GM21367 (cell line): ENCODE data around the gene LRMDA.

Experiments
- ATAC-seq: cut with Tn5 transposase; IDR thresholded peaks from one replicate; pipeline ENCODE4 v1.9.1; 2021; ENCODE audit not compliant: unreplicated experiment

The LRMDA gene

DNA sequence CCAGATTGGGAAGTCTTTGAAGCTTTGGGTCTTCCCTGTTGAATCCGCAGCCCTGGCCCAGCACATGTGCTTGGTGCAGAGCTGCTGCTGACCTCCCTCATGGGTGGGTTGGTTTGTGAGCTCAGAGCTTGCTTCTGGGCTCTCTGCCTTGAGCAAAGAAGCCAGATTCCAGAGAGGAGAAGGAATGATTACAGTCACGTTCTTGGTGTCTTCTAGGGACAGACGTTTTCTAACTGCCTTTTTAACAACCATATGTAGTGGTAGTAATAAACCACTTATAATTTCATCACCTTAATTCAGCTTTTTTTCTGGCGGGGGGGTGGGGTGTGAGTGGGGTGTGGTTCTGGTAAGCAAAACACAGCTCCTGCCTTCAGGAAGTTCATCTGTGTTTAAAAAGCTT is 39.5 kb downstream of the LRMDA start:
- ATAC-seq = no peak

DNA sequence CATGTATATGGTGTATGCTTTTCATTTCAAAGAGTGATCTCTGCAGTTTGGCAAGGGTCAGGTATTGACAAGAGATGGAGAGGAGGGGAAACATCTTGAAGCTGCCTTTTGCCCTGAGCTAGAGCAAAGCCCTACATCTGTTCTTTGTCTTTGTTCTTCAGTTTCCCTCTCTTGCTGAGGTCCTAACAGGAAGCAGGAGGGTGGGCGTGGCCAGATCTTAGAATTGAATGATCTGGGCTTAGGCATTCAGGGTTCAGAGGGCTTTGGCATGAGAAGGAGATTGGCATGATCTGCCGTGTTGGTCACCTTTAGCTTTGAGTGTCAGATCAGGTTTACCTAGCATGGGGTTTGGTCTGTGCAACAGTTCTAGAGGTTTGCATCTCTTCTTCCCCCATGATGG is 41.3 kb downstream of the LRMDA start:
- no peak for ATAC-seq

DNA sequence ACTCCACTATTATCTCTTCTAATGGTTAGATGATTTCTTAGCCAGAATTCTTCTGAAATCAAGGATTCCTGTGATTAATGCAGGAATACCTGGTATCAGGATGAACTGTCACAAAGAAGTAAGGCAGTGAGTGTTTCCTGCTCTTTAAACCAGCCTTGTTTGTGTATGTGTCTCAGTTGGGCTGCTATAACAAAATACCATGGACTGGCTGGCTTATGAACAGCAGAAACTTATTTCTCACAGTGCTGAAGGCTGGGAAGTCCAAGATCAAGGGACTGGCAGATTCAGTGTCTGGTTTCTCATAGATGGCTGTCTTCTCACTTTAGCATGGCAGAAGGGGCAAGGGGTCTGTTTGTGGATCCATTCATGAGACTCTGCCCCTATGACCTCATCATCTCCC is 42.7 kb downstream of the LRMDA start:
- no peak for ATAC-seq

DNA sequence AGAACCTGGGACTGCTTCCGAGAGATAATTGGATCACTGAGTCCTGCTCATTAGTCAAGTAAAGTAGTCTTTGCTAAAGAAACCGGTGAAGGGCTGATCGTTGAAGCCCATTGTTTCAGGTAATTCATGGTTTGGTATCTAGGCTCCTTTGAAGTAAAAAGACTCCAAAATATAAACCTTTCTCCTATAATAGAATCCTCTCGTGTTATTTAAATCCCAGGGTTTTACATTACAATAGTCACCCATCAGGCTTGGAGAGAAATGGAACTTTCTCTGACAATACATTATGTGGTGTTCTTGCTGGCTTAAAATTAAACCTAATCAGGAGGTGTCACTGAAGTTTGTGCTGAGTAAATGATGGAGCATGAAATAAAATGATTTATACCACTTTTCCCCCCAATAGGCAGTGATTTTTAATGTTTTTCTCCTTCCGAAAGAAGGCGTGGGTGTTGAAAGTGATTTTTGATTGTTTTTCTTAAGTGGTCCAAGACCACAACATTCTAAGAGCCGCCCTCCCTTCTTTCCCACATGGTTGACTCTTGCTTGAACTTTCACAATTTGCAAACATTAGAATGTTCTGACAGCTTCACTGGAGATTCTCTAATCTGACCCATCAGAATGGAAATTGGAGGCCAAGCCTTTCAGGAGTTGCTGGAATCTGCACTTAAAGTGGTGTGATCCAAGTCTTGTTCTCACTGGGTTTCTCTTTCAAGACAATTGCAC is 44.2 kb downstream of the LRMDA start:
- ATAC-seq = no peak

DNA sequence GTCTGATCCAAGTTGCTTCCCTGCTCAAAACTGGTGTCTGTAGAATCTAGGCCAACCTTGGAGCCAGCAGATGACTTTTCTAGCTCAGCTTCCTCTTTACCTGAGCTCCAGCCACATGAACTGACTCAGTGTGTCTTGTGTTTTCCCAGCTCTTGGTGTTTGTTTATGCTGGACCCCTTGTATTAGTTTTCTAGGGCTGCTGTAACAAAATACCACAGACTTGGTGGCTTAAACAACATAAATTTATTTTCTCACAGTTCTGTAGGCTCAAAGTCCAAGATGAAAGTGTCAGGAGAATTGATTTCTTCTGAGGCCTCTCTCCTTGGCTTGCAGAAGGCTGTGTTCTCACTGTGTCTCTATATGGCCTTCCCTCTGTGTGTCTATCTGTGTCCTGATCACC is 45.1 kb downstream of the LRMDA start:
- ATAC-seq = no peak

- ATAC-seq = no peak
Measured at GRCh38 chr10:75476985-75477384, 45.6 kb downstream of the LRMDA start.

DNA sequence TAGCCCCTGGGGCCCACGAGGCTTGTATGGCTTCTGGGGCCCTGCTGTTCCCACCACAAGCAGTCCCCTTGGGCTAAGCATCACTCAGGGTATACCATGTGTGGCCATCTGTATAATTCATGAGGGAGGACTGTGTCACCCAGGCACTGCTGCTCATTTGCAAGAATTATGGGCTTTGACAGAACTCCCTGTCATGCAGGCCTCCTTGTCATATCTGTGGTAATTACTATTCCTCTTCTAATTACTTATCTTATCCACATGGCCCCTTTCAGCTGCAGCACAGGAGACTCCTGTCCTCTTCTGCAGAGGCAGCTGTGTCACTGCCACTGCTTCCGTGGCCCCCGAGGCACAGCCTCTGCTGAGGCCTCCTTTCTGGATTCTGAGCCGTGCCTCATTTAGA is 46.3 kb downstream of the LRMDA start:
- ATAC-seq = no peak

DNA sequence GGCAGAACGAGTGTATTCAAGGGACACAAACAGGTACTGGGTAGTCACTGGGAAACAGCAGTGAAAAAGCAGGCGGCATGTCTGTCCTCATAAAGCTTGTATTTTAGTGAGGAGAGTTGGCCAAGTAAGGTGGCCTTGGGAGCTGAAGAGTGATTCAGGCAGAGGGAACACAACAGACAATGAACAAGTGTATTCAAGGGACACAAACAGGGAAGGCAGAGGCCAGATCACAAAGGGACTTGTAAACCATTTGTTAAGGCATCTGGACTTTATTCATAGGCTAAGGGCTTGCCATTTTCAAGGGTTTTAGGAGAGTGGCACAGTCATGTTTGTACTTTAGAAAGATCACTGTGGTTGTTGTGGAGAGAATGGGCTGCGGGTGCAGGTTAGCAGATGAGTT is 49.0 kb downstream of the LRMDA start:
- no peak for ATAC-seq

DNA sequence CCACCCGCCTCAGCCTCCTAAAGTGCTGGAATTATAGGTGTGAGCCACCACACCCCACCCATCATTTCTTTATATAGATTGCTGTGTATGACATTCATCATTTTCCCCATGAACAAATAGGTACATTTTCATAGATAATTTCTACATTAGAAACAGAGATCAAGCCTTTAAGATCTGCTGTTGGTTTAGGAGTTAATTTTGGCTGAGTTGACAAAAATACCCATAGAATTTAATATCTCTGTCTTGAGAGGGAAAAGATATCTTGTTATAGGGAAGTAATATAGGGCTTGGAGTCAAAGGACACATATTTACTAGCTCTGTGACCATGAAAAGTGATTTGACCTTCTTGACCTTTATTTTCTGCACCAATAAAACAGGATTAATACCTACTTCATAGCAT is 51.8 kb downstream of the LRMDA start:
- ATAC-seq = no peak

DNA sequence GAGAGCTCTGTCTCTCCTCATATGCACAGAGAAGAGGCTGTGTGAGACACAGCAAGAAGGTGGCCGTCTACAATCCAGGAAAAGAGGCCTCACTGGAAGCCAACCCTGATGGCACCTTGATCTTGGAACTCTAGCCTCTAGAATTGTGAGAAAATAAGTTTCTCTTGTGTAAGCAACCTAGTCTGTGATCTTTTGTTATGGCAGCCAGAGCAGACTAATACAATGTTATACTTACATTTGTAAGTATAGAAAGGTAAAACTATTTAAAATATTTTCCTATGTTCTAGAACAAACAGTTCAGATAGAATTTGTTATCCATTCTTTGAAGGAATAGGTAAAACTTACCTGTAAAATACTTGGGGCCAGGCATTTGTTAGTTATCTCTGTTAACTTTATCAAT is 53.3 kb downstream of the LRMDA start:
- no peak for ATAC-seq

- ATAC-seq = no peak
Measured at GRCh38 chr10:75486591-75486990, 55.2 kb downstream of the LRMDA start.

DNA sequence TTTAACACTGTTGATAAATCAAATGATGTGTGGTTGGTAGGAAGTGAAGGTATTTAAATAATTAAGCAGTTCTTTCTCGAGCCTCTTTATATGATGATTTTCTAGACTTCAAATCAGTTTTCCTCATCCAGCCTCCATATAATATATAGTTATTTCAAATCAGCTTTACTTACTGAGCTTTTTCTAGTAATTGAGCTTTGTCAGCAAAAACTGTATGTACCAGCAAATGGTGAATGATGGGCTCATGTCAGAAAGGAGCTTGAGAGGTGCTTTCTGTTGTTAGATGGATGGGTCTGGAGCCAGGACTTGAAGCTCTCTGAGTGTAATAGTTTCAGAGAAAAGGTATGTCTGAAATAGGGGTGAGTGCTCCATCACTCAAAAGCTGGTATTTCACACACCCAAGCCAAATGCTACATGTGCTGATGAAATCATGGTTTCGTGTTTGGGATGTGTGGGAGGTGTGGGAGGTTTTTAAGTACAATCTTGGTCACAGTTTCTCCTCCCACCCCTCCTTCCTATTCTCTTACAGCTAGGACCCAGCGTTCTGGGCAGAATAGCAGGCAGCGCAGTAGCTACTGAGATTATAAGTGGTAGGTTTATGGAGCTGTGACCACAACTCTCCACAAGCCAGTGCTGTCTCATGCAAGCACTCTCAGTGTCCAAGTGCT is 55.8 kb downstream of the LRMDA start:
- ATAC-seq = no peak

GRCh38 chr10:75487755-75488125 is 56.3 kb downstream of the LRMDA start:
- no peak for ATAC-seq

DNA sequence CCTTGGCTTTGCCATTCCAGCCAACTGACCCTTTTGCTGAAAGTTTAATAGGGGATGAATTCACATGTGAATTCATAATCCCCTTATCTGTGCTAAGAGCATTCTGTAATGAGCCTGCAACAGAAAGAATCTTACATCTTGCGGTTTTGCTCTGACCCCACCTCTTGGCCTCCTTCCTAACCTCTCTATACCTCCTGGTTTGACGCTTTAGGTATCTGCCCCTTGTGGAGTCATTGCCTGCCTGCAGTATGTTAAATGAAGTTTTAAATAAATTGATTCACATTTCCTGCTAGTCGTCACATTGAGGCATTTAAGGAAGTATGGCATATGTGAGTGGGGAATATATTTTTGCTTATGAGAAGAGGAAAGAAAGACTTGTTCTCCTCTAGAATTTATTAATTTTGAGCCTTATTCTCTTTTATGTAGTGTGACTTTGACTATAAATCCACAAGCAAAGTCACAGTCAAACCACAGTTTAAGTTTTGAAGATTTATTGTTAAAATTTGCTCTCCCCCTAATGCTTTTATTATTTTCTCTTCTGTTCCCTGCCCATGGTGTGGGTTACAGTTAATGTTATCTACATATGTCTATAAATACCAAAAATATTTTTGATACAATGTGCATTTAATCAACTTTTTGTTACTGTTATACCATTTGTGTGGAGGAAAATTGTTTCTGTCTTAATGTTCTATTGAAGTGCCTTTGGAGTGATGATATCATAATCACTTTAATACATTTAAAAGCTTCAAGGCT is 60.9 kb downstream of the LRMDA start:
- ATAC-seq = no peak

GRCh38 chr10:75493464-75493863 is 62.0 kb downstream of the LRMDA start:
- no peak for ATAC-seq

DNA sequence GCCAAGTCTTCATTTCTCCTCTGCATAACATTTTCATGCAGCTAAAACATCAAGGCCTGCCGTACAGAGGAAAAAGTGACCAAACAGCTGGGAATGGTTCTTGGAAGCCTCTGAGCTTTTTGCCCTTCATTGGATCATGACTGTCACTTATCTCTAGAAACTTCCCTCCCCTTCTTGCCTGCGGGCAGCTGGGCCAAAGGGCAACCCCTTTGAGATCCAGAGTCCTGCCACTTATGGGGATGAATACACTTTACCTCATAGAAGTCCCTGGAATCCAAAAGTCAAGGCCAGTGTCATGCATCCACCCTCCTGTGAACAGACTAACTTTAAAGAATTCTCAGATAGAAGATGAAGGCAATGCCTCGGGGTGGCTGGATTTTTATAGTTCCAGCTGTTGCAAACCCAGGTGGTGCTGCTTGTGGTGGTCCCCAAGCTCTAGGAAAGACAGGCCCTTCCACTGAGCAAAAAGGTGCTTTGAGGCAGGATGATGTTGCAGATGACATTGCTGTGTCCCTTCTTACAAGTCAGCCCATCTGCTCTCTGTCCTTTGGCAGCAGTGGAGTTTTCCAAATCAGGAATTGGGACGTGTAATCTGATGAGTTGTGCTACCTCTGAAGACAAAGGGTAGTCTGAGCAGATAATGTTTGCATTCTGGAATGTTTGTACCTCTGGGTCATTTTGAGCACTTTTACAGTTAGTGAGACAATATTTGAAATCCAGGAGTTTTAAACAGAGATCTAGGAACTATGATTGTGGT is 64.2 kb downstream of the LRMDA start:
- ATAC-seq = no peak

- ATAC-seq = no peak
Measured at GRCh38 chr10:75496191-75496567, 64.8 kb downstream of the LRMDA start.

DNA sequence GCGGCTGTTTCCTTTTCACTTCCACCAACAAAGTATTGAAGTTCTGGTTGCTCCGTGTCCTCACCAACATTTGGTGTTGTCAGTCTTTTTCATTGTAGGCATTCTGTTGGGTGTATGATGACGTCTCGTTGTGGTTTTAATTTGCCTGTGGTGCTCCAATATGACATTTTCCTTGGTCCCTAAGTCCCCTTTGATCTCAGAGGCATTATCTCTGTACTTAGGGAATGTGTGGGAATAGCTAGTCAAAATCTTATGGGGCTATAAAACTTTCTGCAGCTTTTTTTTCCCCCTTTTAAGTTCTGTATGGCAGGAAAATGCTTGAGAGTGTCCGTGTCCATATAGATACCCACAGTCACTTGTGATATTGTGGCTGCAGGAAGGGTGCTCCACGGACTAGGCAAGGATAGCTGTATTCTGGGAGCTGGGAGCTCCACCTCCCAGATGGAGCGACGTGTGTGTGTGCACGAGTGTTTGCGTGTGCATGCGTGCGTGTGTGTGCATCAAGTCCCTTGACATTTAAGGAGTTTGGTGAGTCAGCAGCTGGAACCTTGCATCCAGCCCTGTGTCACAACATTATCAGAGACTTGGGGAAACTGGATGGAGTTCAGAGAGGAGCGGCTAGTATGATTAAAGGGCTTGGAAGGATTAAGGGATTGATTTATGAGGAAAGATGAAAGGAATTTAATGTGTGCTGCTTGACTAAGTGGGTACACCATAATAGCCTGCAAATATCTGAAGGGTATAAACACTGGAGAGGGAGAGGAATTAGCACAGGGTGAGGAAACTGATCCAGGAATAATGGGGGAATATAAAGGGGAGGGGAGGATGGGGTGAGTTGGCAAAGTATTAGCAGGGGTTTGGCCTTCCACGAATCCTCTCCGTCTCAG is 66.8 kb downstream of the LRMDA start:
- no peak for ATAC-seq

- no peak for ATAC-seq
Measured at GRCh38 chr10:75498884-75499350, 67.5 kb downstream of the LRMDA start.

DNA sequence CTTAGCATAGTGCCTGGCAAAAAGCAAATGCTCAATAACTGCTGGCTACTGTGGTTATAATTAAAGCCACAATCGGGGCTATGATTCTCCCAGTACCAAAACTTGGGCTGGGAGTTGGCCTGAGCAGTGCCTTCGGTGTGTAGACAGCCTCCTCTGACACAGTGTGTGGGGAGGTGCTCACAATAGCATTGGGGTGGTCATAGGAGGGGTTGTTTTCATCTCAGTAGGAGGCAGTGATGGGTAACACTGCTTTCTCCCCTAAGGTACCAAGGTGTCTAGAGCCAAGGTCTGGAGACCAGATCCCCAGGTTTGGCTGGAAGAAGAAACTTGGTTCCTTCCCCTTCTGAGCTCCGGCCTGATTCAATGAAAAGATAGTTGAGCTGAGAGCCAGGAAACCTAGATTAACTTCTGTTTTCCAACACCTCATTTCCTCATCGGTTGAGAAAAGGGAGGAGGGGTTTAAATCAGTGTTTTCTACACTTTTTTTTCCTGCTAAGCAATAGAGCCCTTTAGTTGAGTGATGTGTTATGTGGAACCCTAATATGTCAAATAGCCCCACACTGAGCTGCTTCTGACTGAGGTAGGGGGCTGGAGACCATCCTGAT is 68.2 kb downstream of the LRMDA start:
- no peak for ATAC-seq
